Erythroblast (primary cell): Measurements from ENCODE around the gene ACADS.

Experiments
- DNase-seq, 2 experiments: peaks; one replicate each; lab custom pipeline; 2025; lab: John Stamatoyannopoulos, UW
- GATA1 ChIP-seq: IDR thresholded peaks from 2 replicates; pipeline ENCODE4 v1.6.1; 2011; ENCODE audit warnings: low read depth, mild to moderate bottlenecking, control low read depth, low read length, moderate library complexity
- POLR2A ChIP-seq: IDR thresholded peaks from 2 replicates; pipeline ENCODE4 v1.6.1; 2011; ENCODE audit warnings: mild to moderate bottlenecking, low read length

ACADS gene

GRCh38 chr12:120725659-120726509 lies at the start of gene ACADS:
TSS of gene ACADS (plus strand) at chr12:120725826. CDS start at chr12:120725886, 60 bp downstream.
- peak; percentile 88 to 93 for DNase-seq
- TF ChIP-seq POLR2A (peak; percentile 71), GATA1 (no peak)

- TF ChIP-seq GATA1: no peak
- no peak for TF ChIP-seq POLR2A
- no peak for DNase-seq
Observed at GRCh38 chr12:120677765-120678473, 47.7 kb upstream of the ACADS start.

GRCh38 chr12:120678572-120678971 lies 47.1 kb upstream of the ACADS start:
- no peak for DNase-seq
- no peak for TF ChIP-seq POLR2A
- TF ChIP-seq GATA1: no peak

- no peak for DNase-seq
- no peak for TF ChIP-seq GATA1
- TF ChIP-seq POLR2A: no peak
Observed at GRCh38 chr12:120680165-120680738, 45.4 kb upstream of the ACADS start.

GRCh38 chr12:120684523-120684932 lies 41.1 kb upstream of the ACADS start:
- no peak for DNase-seq
- TF ChIP-seq POLR2A (no peak), GATA1 (no peak)

GRCh38 chr12:120685522-120685921 lies 40.1 kb upstream of the ACADS start:
- no peak for TF ChIP-seq POLR2A
- TF ChIP-seq GATA1: no peak
- DNase-seq: no peak

- TF ChIP-seq GATA1: no peak
- peak; percentile 71 for TF ChIP-seq POLR2A
- DNase-seq: peak; percentile 99
Observed at GRCh38 chr12:120686151-120686689, 39.4 kb upstream of the ACADS start.

- peak; percentile 98 to 99 for DNase-seq
- TF ChIP-seq GATA1: no peak
- peak; percentile 57 for TF ChIP-seq POLR2A
Observed at GRCh38 chr12:120686690-120687577, 38.7 kb upstream of the ACADS start, which contains the start of gene MLEC. TSS of gene MLEC (plus strand) at chr12:120687149. CDS start at chr12:120687297, 148 bp downstream.

GRCh38 chr12:120687578-120688289 lies 37.9 kb upstream of the ACADS start:
- no peak for TF ChIP-seq GATA1
- DNase-seq: peak; percentile 58 to 64

GRCh38 chr12:120688527-120689071 lies 37.0 kb upstream of the ACADS start:
- DNase-seq: peak; percentile 55 to 65
- TF ChIP-seq POLR2A (no peak), GATA1 (no peak)

GRCh38 chr12:120689397-120690082 lies 36.1 kb upstream of the ACADS start:
- no peak for DNase-seq
- no peak for TF ChIP-seq POLR2A
- TF ChIP-seq GATA1: no peak

- no peak for DNase-seq
- TF ChIP-seq POLR2A: no peak
Observed at GRCh38 chr12:120690083-120690450, 35.6 kb upstream of the ACADS start.
